Activated CD4-positive, alpha-beta T cell treated with anti-CD3 and anti-CD28 coated beads, Interleukin-10, Interleukin-2, amounts not matched to agents 100 ng/mL and 50 ng/mL, durations not matched to agents 16 hours and 8 hours (primary cell): ENCODE measurements around the gene KCNH3.
"Not testable (repeated sequence)": the region's sequence is repeated elsewhere in the genome, so short reads cannot be mapped to it uniquely, and the experiment has no call there.

Experiments
- DNase-seq: peaks from one replicate; pipeline ENCODE4 v3.0.0-alpha.2; 2020

KCNH3 gene

DNA sequence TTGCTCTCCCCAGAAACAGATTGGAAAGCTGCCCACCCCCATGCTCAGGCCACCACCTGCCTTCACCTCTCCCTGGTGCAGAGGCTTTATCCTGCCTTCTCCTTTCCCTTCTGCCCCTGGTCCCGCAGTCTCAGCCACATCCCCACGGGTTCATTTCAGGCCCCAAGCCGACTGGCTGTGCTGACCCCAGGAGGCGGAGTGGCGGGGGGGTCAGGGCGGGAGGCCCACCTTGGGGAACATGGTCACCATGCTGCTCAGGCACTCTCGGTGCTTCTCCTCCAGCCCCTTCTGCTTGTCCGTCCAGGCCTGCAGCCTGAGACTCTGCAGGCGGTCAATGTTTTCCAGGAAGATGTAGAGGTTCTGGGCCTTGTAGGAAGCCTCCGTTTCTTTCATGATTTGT lies 59.7 kb downstream of the KCNH3 start:
- DNase-seq, result no peak

DNA sequence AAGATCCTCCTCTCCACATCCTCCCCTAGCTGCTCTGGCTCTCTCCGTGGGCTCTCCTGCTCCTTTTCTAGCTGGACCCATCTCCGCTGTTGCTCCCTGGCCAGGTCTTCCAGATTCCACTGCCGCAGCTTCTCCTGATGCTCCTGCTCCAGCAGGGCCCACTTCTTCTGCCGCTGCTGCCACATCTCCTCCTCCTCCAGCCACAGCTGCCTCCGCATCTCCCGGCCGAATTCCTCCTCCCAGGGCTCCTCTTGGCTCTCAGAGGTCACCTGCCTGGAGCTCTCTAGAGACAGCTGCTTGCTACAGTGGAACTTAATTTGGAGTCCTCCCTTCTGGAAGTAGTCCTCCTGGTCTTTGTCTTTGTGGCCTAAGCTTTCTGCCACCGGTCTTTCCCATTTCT lies 61.1 kb downstream of the KCNH3 start:
- DNase-seq, result no peak

DNA sequence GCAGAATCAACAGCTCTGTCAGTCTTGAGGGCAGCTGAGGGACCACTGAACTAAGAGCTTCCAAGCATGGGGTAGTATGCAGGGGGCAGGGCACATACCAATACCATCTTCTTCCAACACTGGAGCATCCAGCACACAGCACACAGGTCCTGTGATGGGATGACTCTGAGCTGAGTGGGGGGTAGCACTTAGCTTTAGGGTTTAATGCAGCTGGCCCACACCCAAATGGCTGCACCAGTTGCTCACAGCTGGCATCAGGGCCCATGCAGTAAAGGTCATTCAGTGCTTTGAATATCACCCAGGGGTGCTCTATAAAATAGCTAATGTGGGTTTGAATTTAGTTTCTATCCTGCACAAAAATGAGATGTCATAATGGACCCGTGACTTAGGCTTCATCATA lies 64.9 kb downstream of the KCNH3 start:
- DNase-seq, result no peak

DNA sequence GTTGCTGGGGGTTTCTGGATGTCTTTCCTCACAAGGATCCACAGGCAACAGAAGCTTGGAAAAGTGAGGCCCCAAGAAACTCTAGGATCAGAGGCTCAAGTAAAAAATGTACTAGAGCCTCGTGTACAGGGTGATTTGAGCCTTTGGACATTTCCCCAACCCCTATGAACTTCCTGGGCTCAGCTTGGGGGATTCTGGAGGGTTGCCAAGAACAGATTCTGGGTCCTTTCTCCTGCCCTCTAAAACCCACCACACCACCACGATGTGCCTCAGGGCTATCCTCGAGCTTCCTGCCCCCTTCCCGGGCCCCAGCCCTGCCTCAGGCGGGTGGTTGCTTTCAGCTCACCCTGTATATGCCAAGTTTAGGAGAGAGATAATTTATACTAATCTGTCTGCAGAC lies 66.0 kb downstream of the KCNH3 start:
- no peak for DNase-seq

DNA sequence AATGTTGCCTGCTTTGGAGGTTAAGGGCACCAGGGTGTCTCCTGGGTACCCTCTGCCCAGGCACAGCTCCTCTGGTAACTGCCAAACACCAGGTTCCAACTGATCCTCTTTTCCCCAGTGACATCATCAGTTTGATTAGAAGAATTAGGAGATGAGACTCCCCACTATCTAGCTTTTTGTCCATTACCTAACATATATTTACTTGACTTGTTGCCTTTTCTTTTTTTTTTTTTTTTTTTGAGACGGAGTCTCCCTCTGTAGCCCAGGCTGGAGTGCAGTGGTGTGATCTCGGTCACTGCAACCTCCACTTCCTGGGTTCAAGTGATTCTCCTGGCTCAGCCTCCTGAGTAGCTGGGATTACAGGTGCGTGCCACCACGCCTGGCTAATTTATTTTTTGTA lies 66.7 kb downstream of the KCNH3 start, which contains the start of gene FAM186B:
Gene FAM186B, minus strand, starts transcription at position 101 of the 400 bp plus-strand sequence. CDS start 162 bp downstream, outside the sequence.
- DNase-seq, result not testable (repeated sequence)
